Esophagus muscularis mucosa (tissue), 4 donors: ENCODE data around the gene FDX2. TPM values are rescaled to one million over a fixed set of nuclear protein-coding genes. Genes with fewer than 3 reads are reported as not detected.
A peak's percentile ranks its signal among the peaks of the same experiment; 100 is the strongest.
"Not testable (repeated sequence)": the region's sequence is repeated elsewhere in the genome, so short reads cannot be mapped to it uniquely, and the experiment has no call there.

Source experiments
- DNase-seq: peaks from one replicate; pipeline ENCODE4 v3.0.0-alpha.2; 2017; ENCODE audit errors: extremely low spot score
- H3K27ac ChIP-seq, 4 donors: fragments of 200-600 bp; sonication (generic); replicated peaks in 1 of 4; 1 replicate in 3 of 4; 2 replicates in 1 of 4; pipeline ENCODE4 v1.5.1; 2016 to 2019; ENCODE audit warnings: mild to moderate bottlenecking in 1 of 4
- H3K27me3 ChIP-seq, 4 donors: fragments of 200-600 bp; sonication (generic); one replicate each; pipeline versions ENCODE4 v1.5.1 to v1.6.0; 2016 to 2019
- H3K36me3 ChIP-seq, 4 donors: fragments of 200-600 bp; sonication (generic); one replicate each; pipeline ENCODE4 v1.5.1; 2016 to 2019
- H3K4me1 ChIP-seq, 4 donors: fragments of 200-600 bp; sonication (generic); one replicate each; pipeline ENCODE4 v1.5.1; 2016 to 2019
- H3K4me3 ChIP-seq, 4 donors: fragments of 200-600 bp; sonication (generic); 1 replicate in 2 of 4; 2 replicates in 2 of 4; pipeline ENCODE4 v1.5.1; 2016 to 2019; ENCODE audit warnings: mild to moderate bottlenecking in 4 of 4, moderate library complexity in 1 of 4
- H3K9me3 ChIP-seq, 4 donors: fragments of 200-600 bp; sonication (generic); 1 replicate in 3 of 4; 2 replicates in 1 of 4; pipeline ENCODE4 v1.5.1; 2016 to 2019
- CTCF ChIP-seq, 3 experiments: fragments of 200-600 bp in 2 of 3; fragments of 450-650 bp in 1 of 3; sonication (generic) in 2 of 3; IDR thresholded peaks; one replicate each; pipeline ENCODE4 v1.5.1; 2017 to 2019; ENCODE audit warnings: antibody characterized with exemption in 3 of 3, mild to moderate bottlenecking in 2 of 3, moderate library complexity in 1 of 3
- EP300 ChIP-seq: sonication (generic); formaldehyde crosslinking; IDR thresholded peaks from one replicate; pipeline ENCODE4 v1.6.1; 2017; ENCODE audit warnings: antibody characterized with exemption
- POLR2A ChIP-seq: fragments of 450-650 bp; IDR thresholded peaks from one replicate; pipeline ENCODE4 v1.6.1; 2017; ENCODE audit warnings: antibody characterized with exemption, moderate library complexity, mild to moderate bottlenecking, low read depth
- POLR2AphosphoS5 ChIP-seq, 2 donors: sonication (generic); formaldehyde crosslinking; IDR thresholded peaks; one replicate each; pipeline ENCODE4 v1.6.1; 2017; ENCODE audit warnings: antibody characterized with exemption in 2 of 2
- WGBS: methylation state at CpG from one replicate; pipeline ENCODE4 v1.1.5; 2018; 5-methylcytosine and 5-hydroxymethylcytosine counted together
- intact Hi-C: fragments of 100-400 bp; cut with DNase I; formaldehyde crosslinking; loops from one replicate; pipeline ENCODE4 v1.15.1; 2023
- total RNA-seq, 4 donors: library from RNA; depleted of rRNA; stranded (reverse); fragments of >200 nt; gene quantifications; one replicate each; pipeline versions ENCODE4 v1.1.0 to v1.2.1, GENCODE V29; 2016

Gene FDX2
- total RNA-seq, 4 donors from 2014 or later = 16.6 to 29.6 (median 26.5) TPM

GRCh38 chr19:10338940-10339339 lies 23.1 kb upstream of the FDX2 start:
- DNase-seq = no peak
- Histone ChIP-seq H3K4me1 (peaks cover 12 to 22% (median 15%) of the 10 kb centered on the region in 4 donors), H3K9me3 (no peaks in the 10 kb centered on the region), H3K27me3 (no peaks in the 10 kb centered on the region), H3K27ac (no peak overlapping the region), H3K36me3 (no peaks in the 10 kb centered on the region), H3K4me3 (peak overlapping the region in 1 of 4 donors; percentile 36)
- 84% methylated on average over 6 of the region's 6 CpGs for WGBS
- no peak for TF ChIP-seq CTCF (IDR thresholded peaks at IDR 0.05)
- intact Hi-C loops = no loop called here

GRCh38 chr19:10336725-10337124 lies 20.9 kb upstream of the FDX2 start:
- H3K9me3 ChIP-seq, H3K27ac ChIP-seq, H3K27me3 ChIP-seq, H3K36me3 ChIP-seq, intact Hi-C loops, DNase-seq, H3K4me3 ChIP-seq: not testable (repeated sequence)
- H3K4me1 ChIP-seq = peaks cover 27 to 38% (median 30%) of the 10 kb centered on the region in 4 donors
- 95% methylated on average over 9 of the region's 9 CpGs for WGBS

- 72% methylated on average over 11 of the region's 26 CpGs for WGBS
- H3K36me3 ChIP-seq = peaks cover under 1 to 4% (median 4%) of the 10 kb centered on the region in 4 donors
- no peaks in the 10 kb centered on the region for H3K9me3 ChIP-seq
- peak overlapping the region; percentile 85 to 95 (median 91) for H3K4me3 ChIP-seq
- H3K27me3 ChIP-seq = no peaks in the 10 kb centered on the region
- no peak for TF ChIP-seq POLR2AphosphoS5 (IDR thresholded peaks at IDR 0.05)
- no peak for TF ChIP-seq EP300
- TF ChIP-seq CTCF (IDR thresholded peaks at IDR 0.05) = no peak
- TF ChIP-seq POLR2A = no peak
- no peak for DNase-seq
- intact Hi-C loops = no loop called here
- peaks cover 27 to 43% (median 36%) of the 10 kb centered on the region in 4 donors for H3K4me1 ChIP-seq
- peak overlapping the region; percentile 93 to 97 (median 95) for H3K27ac ChIP-seq
These were observed 19.7 kb upstream of the FDX2 start for GRCh38 chr19:10335352-10335985.

GRCh38 chr19:10334588-10335351 lies 19.0 kb upstream of the FDX2 start:
- no peaks in the 10 kb centered on the region for H3K9me3 ChIP-seq
- WGBS = 27% methylated on average over 25 of the region's 59 CpGs
- H3K27ac ChIP-seq = peak overlapping the region; percentile 93 to 97 (median 95)
- DNase-seq = peak; percentile 98
- no peak for TF ChIP-seq POLR2A
- TF ChIP-seq POLR2AphosphoS5 (IDR thresholded peaks at IDR 0.05) = peak; percentile 85 to 89
- TF ChIP-seq EP300 = no peak
- TF ChIP-seq CTCF (IDR thresholded peaks at IDR 0.05) = peak in 2 of 3 experiments; percentile 7 to 16
- peak overlapping the region; percentile 85 to 95 (median 91) for H3K4me3 ChIP-seq
- peaks cover 27 to 43% (median 37%) of the 10 kb centered on the region in 4 donors for H3K4me1 ChIP-seq
- H3K36me3 ChIP-seq = peaks cover 8 to 11% (median 11%) of the 10 kb centered on the region in 4 donors
- no peaks in the 10 kb centered on the region for H3K27me3 ChIP-seq
- intact Hi-C loops = no loop called here

- intact Hi-C loops = no loop called here
- Histone ChIP-seq H3K27ac (peak overlapping the region; percentile 93 to 97 (median 95)), H3K4me1 (peaks cover 27 to 42% (median 35%) of the 10 kb centered on the region in 4 donors), H3K27me3 (no peaks in the 10 kb centered on the region), H3K4me3 (peak overlapping the region; percentile 85 to 95 (median 91)), H3K9me3 (no peaks in the 10 kb centered on the region), H3K36me3 (peaks cover 16 to 19% (median 19%) of the 10 kb centered on the region in 4 donors)
- no peak for DNase-seq
- 21% methylated on average over 24 of the region's 44 CpGs for WGBS
- TF ChIP-seq POLR2A = no peak
- TF ChIP-seq CTCF (IDR thresholded peaks at IDR 0.05) = no peak
- TF ChIP-seq EP300 = no peak
- no peak for TF ChIP-seq POLR2AphosphoS5 (IDR thresholded peaks at IDR 0.05)
These were observed 18.2 kb upstream of the FDX2 start for GRCh38 chr19:10333758-10334587.
